Activated CD4-positive, alpha-beta T cell treated with anti-CD3 and anti-CD28 coated beads, Interleukin-2, amount 50 U/mL, for 24 hours (primary cell): ENCODE measurements around the gene CHCHD10.

ENCODE experiments used
- DNase-seq, 2 donors: peaks; one replicate each; pipeline ENCODE4 v3.0.0-alpha.2; 2020; ENCODE audit warnings: low read depth in 1 of 2, low spot score in 1 of 2

Gene CHCHD10

GRCh38 chr22:23767673-23768548, at the start of gene CHCHD10:
Gene CHCHD10, minus strand, starts transcription at chr22:23767972. Its CDS starts 98 bp downstream, at chr22:23767874.
- peak; percentile 62 to 64 for DNase-seq

GRCh38 chr22:23817146-23817545, 49.4 kb upstream of the CHCHD10 start:
- no peak for DNase-seq

- DNase-seq: no peak
These were observed 48.6 kb upstream of the CHCHD10 start for GRCh38 chr22:23816156-23816976.

- no peak for DNase-seq
These were observed 47.9 kb upstream of the CHCHD10 start for GRCh38 chr22:23815541-23816155.

- no peak for DNase-seq
These were observed 44.6 kb upstream of the CHCHD10 start for GRCh38 chr22:23812378-23812777.

GRCh38 chr22:23806837-23807236, 39.1 kb upstream of the CHCHD10 start:
- DNase-seq: no peak

- DNase-seq: no peak
These were observed 37.1 kb upstream of the CHCHD10 start for GRCh38 chr22:23804781-23805291.

GRCh38 chr22:23803001-23803819, 35.4 kb upstream of the CHCHD10 start:
- no peak for DNase-seq

- no peak for DNase-seq
These were observed 34.2 kb upstream of the CHCHD10 start for GRCh38 chr22:23801886-23802377.

GRCh38 chr22:23801238-23801821, 33.6 kb upstream of the CHCHD10 start:
- DNase-seq: no peak

- DNase-seq: no peak
These were observed 32.8 kb upstream of the CHCHD10 start for GRCh38 chr22:23800297-23801237.

- DNase-seq: no peak
These were observed 28.7 kb upstream of the CHCHD10 start for GRCh38 chr22:23796461-23796860.

- no peak for DNase-seq
These were observed 25.6 kb upstream of the CHCHD10 start for GRCh38 chr22:23793326-23793725.

- DNase-seq: no peak
These were observed 24.2 kb upstream of the CHCHD10 start for GRCh38 chr22:23791738-23792645.

- no peak for DNase-seq
These were observed 23.3 kb upstream of the CHCHD10 start for GRCh38 chr22:23790819-23791737.

GRCh38 chr22:23789638-23790037, 21.9 kb upstream of the CHCHD10 start:
- no peak for DNase-seq

- no peak for DNase-seq
These were observed 21.3 kb upstream of the CHCHD10 start for GRCh38 chr22:23789121-23789520.
